ENCODE results near the gene ATRNL1. TPM values are rescaled to one million over a fixed set of nuclear protein-coding genes. Genes with fewer than 3 reads are reported as not detected.

Gene ATRNL1
- polyA plus RNA-seq, 1 of the 3 experiments (the other 2 are of a cell fraction), result 0.67 TPM

DNA sequence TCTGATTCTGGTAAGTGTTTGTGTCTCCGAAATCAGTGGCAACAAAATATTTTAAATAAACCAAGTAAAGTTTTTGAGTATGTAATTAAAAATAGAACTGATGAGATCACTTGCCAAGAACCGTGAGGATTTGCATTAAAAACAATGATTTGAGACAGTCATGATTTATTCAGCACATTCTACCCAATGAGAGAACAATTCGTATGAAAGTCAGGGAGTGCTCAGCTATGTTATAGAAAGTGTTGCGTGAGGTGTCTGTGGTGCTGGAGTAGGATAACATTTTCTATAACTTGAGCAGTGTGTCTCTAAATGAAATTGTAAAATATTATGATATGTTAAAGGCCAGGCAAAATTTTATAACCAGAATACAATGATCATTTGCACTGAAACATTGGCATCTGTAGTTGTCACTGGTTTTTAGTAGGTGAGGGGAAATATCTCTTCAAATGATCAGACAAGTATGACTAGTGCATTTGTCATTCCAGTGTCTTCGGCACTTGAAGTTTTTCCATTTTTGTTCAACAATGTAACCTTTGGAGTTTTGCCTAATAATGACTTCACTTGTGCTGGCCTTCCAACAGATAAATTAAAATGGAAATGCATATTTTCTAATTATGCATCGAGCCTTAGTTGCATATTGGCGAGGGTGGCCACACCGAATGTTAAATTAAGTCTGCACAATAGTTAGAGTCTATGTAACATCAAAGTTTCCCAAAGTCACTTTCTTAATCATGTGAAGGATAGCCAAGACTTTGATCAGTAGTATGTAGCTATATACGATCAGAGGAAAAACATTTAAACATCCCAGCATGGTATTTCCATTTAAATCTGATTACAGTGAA, 844.0 kb downstream of the ATRNL1 start (continued):
- TF ChIP-seq, protein P1, sequence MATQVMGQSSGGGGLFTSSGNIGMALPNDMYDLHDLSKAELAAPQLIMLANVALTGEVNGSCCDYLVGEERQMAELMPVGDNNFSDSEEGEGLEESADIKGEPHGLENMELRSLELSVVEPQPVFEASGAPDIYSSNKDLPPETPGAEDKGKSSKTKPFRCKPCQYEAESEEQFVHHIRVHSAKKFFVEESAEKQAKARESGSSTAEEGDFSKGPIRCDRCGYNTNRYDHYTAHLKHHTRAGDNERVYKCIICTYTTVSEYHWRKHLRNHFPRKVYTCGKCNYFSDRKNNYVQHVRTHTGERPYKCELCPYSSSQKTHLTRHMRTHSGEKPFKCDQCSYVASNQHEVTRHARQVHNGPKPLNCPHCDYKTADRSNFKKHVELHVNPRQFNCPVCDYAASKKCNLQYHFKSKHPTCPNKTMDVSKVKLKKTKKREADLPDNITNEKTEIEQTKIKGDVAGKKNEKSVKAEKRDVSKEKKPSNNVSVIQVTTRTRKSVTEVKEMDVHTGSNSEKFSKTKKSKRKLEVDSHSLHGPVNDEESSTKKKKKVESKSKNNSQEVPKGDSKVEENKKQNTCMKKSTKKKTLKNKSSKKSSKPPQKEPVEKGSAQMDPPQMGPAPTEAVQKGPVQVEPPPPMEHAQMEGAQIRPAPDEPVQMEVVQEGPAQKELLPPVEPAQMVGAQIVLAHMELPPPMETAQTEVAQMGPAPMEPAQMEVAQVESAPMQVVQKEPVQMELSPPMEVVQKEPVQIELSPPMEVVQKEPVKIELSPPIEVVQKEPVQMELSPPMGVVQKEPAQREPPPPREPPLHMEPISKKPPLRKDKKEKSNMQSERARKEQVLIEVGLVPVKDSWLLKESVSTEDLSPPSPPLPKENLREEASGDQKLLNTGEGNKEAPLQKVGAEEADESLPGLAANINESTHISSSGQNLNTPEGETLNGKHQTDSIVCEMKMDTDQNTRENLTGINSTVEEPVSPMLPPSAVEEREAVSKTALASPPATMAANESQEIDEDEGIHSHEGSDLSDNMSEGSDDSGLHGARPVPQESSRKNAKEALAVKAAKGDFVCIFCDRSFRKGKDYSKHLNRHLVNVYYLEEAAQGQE (IDR thresholded peaks at IDR 0.05; ENCODE audit: low read depth, low read length), result no peak
- TF ChIP-seq RFX5 (IDR thresholded peaks at IDR 0.05; ENCODE audit: low read length) (no peak), ELF1 (IDR thresholded peaks at IDR 0.05) (no peak)
- TF ChIP-seq, protein P2, sequence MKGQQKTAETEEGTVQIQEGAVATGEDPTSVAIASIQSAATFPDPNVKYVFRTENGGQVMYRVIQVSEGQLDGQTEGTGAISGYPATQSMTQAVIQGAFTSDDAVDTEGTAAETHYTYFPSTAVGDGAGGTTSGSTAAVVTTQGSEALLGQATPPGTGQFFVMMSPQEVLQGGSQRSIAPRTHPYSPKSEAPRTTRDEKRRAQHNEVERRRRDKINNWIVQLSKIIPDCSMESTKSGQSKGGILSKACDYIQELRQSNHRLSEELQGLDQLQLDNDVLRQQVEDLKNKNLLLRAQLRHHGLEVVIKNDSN (IDR thresholded peaks at IDR 0.05; ENCODE audit: borderline replicate concordance, low read depth), result no peak
- TF ChIP-seq, protein P3, sequence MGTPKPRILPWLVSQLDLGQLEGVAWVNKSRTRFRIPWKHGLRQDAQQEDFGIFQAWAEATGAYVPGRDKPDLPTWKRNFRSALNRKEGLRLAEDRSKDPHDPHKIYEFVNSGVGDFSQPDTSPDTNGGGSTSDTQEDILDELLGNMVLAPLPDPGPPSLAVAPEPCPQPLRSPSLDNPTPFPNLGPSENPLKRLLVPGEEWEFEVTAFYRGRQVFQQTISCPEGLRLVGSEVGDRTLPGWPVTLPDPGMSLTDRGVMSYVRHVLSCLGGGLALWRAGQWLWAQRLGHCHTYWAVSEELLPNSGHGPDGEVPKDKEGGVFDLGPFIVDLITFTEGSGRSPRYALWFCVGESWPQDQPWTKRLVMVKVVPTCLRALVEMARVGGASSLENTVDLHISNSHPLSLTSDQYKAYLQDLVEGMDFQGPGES (IDR thresholded peaks at IDR 0.05; ENCODE audit: low read depth, low read length), result no peak

DNA sequence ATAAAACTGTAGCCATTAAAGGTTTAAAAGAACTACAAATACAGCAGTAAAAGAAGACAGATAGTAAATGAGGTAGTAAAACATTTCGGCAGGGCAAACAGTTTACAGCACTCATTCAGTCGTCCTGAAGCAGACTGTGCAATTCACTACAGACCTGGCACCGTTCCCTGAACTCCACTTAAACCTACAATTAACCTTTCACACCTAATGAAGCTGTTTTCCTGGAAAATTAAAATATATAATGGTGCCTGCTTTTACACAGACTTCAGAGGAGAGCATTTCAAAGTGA, 844.5 kb downstream of the ATRNL1 start:
- peak overlapping the region in 1 of 2 experiments; percentile 56; a peak in 3 of 4 replicates for H3K27ac ChIP-seq (ENCODE audit: low read depth in 2 of 2, low read length in 1 of 2)
- peaks cover 18% of the 10 kb centered on the region for H3F3A ChIP-seq (replicated peaks; ENCODE audit: insufficient read depth)
- 54% methylated on average over 3 of the region's 3 CpGs for WGBS (ENCODE audit: low lambda C conversion rate)
- ChIA-PET POLR2A (no interaction called here), CTCF (no interaction called here)
- peak overlapping the region; percentile 24; the same call in 1 of the 2 replicates for H2AFZ ChIP-seq (ENCODE audit: low read depth)
- TF ChIP-seq, protein P4, sequence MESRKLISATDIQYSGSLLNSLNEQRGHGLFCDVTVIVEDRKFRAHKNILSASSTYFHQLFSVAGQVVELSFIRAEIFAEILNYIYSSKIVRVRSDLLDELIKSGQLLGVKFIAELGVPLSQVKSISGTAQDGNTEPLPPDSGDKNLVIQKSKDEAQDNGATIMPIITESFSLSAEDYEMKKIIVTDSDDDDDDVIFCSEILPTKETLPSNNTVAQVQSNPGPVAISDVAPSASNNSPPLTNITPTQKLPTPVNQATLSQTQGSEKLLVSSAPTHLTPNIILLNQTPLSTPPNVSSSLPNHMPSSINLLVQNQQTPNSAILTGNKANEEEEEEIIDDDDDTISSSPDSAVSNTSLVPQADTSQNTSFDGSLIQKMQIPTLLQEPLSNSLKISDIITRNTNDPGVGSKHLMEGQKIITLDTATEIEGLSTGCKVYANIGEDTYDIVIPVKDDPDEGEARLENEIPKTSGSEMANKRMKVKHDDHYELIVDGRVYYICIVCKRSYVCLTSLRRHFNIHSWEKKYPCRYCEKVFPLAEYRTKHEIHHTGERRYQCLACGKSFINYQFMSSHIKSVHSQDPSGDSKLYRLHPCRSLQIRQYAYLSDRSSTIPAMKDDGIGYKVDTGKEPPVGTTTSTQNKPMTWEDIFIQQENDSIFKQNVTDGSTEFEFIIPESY (IDR thresholded peaks at IDR 0.05; ENCODE audit: borderline replicate concordance, low read depth), result no peak
- TF ChIP-seq TCF12 (IDR thresholded peaks at IDR 0.05) (no peak), POLR2AphosphoS5 (IDR thresholded peaks at IDR 0.05; ENCODE audit: low read depth, low read length) (no peak), FOXJ3 (CRISPR knock-in tag; IDR thresholded peaks at IDR 0.05) (no peak), EP300 (IDR thresholded peaks at IDR 0.05; ENCODE audit: borderline replicate concordance in 1 of 2, low read depth in 1 of 2, low read length in 1 of 2) (no peak)
- TF ChIP-seq, protein P5, sequence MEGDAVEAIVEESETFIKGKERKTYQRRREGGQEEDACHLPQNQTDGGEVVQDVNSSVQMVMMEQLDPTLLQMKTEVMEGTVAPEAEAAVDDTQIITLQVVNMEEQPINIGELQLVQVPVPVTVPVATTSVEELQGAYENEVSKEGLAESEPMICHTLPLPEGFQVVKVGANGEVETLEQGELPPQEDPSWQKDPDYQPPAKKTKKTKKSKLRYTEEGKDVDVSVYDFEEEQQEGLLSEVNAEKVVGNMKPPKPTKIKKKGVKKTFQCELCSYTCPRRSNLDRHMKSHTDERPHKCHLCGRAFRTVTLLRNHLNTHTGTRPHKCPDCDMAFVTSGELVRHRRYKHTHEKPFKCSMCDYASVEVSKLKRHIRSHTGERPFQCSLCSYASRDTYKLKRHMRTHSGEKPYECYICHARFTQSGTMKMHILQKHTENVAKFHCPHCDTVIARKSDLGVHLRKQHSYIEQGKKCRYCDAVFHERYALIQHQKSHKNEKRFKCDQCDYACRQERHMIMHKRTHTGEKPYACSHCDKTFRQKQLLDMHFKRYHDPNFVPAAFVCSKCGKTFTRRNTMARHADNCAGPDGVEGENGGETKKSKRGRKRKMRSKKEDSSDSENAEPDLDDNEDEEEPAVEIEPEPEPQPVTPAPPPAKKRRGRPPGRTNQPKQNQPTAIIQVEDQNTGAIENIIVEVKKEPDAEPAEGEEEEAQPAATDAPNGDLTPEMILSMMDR (IDR thresholded peaks at IDR 0.05), result no peak
- H3K9me2 ChIP-seq, result no peaks in the 10 kb centered on the region
- H3K4me2 ChIP-seq, result peak overlapping the region; percentile 52
- no peak overlapping the region for H3K9ac ChIP-seq
- no peaks in the 10 kb centered on the region for H3K9me3 ChIP-seq
- no peaks in the 10 kb centered on the region for H3K79me2 ChIP-seq (ENCODE audit: insufficient read depth)
- peaks cover 9 to 28% of the 10 kb centered on the region in 2 experiments for H3K4me1 ChIP-seq (ENCODE audit: control insufficient read depth in 1 of 2, insufficient read depth in 2 of 2, low read depth in 1 of 2, low read length in 1 of 2)
- no peak for DNase-seq
- H4K20me1 ChIP-seq (ENCODE audit: insufficient read depth), result no peaks in the 10 kb centered on the region
- H3K27me3 ChIP-seq (ENCODE audit: insufficient read depth), result no peaks in the 10 kb centered on the region
- H3K4me3 ChIP-seq (ENCODE audit: low read depth in 2 of 2, low read length in 1 of 2), result no peak overlapping the region
- no peaks in the 10 kb centered on the region for H3K36me3 ChIP-seq (replicated peaks in 1 of 2; ENCODE audit: control insufficient read depth in 1 of 2, insufficient read depth in 2 of 2, low read length in 1 of 2)
